Measurements from ENCODE around the gene TBC1D17.

DNA sequence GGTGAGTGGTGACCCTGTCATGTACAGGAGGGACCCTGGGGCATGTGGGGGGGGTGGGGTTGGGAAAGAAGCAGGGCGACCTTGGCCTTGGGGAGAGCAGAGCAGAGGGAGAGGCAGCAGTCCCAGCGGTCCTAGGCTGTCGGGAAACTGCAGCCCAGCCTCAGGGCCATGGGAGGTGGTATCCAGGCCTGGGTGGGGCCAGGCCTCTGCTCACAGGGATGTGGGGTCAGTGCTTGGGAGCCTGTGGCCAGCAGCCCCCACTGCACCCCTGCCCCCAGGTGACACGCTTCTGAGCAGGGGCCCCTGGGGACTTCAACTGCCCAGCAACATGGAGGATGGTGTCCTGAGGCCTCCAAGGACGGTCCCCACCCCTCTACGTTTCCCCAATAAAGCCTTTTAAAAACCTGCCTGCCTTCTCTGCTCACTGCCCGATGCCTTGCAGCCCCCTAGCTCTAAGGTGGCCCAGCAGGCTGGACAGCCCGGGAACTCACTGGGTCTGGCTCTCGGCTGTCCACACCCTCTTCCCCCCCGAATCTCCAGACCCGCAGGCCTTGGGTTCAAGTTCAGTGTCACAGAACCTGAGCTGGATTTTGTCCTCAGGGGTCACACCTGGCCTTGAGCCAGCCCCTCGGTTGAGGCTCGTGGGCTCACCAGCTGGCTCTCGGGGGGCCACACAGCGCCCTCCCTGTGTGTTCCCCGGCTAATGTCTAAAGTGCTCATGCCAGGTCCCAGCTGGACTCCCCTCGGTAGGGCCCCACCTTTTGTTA lies 17.0 kb upstream of the TBC1D17 start:
- TF ChIP-seq, protein P1, sequence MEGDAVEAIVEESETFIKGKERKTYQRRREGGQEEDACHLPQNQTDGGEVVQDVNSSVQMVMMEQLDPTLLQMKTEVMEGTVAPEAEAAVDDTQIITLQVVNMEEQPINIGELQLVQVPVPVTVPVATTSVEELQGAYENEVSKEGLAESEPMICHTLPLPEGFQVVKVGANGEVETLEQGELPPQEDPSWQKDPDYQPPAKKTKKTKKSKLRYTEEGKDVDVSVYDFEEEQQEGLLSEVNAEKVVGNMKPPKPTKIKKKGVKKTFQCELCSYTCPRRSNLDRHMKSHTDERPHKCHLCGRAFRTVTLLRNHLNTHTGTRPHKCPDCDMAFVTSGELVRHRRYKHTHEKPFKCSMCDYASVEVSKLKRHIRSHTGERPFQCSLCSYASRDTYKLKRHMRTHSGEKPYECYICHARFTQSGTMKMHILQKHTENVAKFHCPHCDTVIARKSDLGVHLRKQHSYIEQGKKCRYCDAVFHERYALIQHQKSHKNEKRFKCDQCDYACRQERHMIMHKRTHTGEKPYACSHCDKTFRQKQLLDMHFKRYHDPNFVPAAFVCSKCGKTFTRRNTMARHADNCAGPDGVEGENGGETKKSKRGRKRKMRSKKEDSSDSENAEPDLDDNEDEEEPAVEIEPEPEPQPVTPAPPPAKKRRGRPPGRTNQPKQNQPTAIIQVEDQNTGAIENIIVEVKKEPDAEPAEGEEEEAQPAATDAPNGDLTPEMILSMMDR (IDR thresholded peaks at IDR 0.05) = no peak
- no peak for TF ChIP-seq POLR2A (IDR thresholded peaks at IDR 0.05)
